A549 (cell line): ENCODE measurements around the gene LAMC3. TPM values are rescaled to one million over a fixed set of nuclear protein-coding genes. Genes with fewer than 3 reads are reported as not detected.

Experiments
- ATAC-seq, 2 experiments: fragments of 200-7000 bp in 1 of 2; fragments of >200 bp in 1 of 2; cut with Nextera tagmentation in 1 of 2; cut with Tn5 transposase in 1 of 2; 3 replicates each; pipeline versions ENCODE4 v1.8.0 to v1.9.1; 2018 to 2020; ENCODE audit warnings: mild to moderate bottlenecking in 1 of 2, moderate library complexity in 1 of 2
- CTCF ChIA-PET: fragments of 300-600 bp; sonication (Branson Sonifier 250); formaldehyde crosslinking; extraction: SDS; loops from one replicate; lab custom pipeline; 2021; ENCODE audit warnings: antibody characterized with exemption, inconsistent platforms; lab: Yijun Ruan, JAX
- POLR2A ChIA-PET: fragments of 350-600 bp; formaldehyde crosslinking; extraction: SDS; loops from one replicate; lab custom pipeline; 2021; ENCODE audit warnings: antibody characterized with exemption, inconsistent platforms; lab: Yijun Ruan, JAX
- DNase-seq, 2 experiments: peaks; one replicate each; pipeline versions ENCODE4 v3.0.0 to v3.0.0-alpha.2; 2011 to 2016; ENCODE audit warnings: low read depth in 1 of 2, low spot score in 1 of 2
- FAIRE-seq: peaks from 2 replicates; lab custom pipeline; 2011; peaks lifted over from hg19 to GRCh38; lab: Jason Lieb, UNC
- H3K27ac ChIP-seq, 2 experiments: fragments of >200 bp; sonication (Bioruptor Twin); formaldehyde crosslinking; 3 replicates each; pipeline ENCODE4 v1.5.1; 2016 to 2017
- H3K4me1 ChIP-seq: fragments of >200 bp; sonication (Bioruptor Twin); formaldehyde crosslinking; 3 replicates; pipeline ENCODE4 v1.6.1; 2016
- H3K4me2 ChIP-seq: fragments of >200 bp; sonication (Bioruptor Twin); formaldehyde crosslinking; 3 replicates; pipeline ENCODE4 v1.6.1; 2016
- H3K4me3 ChIP-seq: fragments of >200 bp; sonication (Bioruptor Twin); formaldehyde crosslinking; 3 replicates; pipeline ENCODE4 v1.5.1; 2016
- H3K9me3 ChIP-seq: fragments of >200 bp; sonication (Bioruptor Twin); formaldehyde crosslinking; 3 replicates; pipeline ENCODE4 v1.6.1; 2016
- BHLHE40 ChIP-seq: IDR thresholded peaks from 2 replicates; pipeline ENCODE4 v1.6.1; 2012; ENCODE audit warnings: low read depth, low read length, inconsistent platforms
- EHF ChIP-seq: fragments of 250-450 bp; sonication (Bioruptor Pico); IDR thresholded peaks from 2 replicates; pipeline ENCODE4 v1.5.0; 2020; ENCODE audit warnings: mild to moderate bottlenecking
- ELK1 ChIP-seq: fragments of 150-350 bp; IDR thresholded peaks from 2 replicates; pipeline ENCODE4 v1.6.1; 2014; ENCODE audit warnings: low read depth, mild to moderate bottlenecking, low read length
- GATA3 ChIP-seq: IDR thresholded peaks from 2 replicates; pipeline ENCODE4 v1.6.1; 2012; ENCODE audit warnings: borderline replicate concordance
- HDAC2 ChIP-seq: fragments of 200-600 bp; sonication (generic); IDR thresholded peaks from 2 replicates; pipeline ENCODE4 v1.6.1; 2016
- HEYL ChIP-seq: fragments of 250-450 bp; sonication (Bioruptor Pico); IDR thresholded peaks from 2 replicates; pipeline ENCODE4 v1.8.0; 2021; ENCODE audit warnings: mild to moderate bottlenecking, moderate library complexity
- HOXA7 ChIP-seq: fragments of 250-450 bp; sonication (Bioruptor Pico); IDR thresholded peaks from 2 replicates; pipeline ENCODE4 v1.5.0; 2020; ENCODE audit warnings: mild to moderate bottlenecking, moderate library complexity
- HOXB13 ChIP-seq: fragments of 250-450 bp; sonication (Bioruptor Pico); IDR thresholded peaks from 2 replicates; pipeline ENCODE4 v1.5.0; 2020; ENCODE audit warnings: low read depth, mild to moderate bottlenecking, moderate library complexity
- HOXB5 ChIP-seq: fragments of 250-450 bp; sonication (Bioruptor Pico); IDR thresholded peaks from 2 replicates; pipeline ENCODE4 v1.5.0; 2020; ENCODE audit warnings: mild to moderate bottlenecking, moderate library complexity
- NPAS2 ChIP-seq: fragments of 250-450 bp; sonication (Bioruptor Pico); IDR thresholded peaks from 2 replicates; pipeline ENCODE4 v1.8.0; 2022; ENCODE audit warnings: mild to moderate bottlenecking, moderate library complexity, borderline replicate concordance
- POLR2A ChIP-seq: IDR thresholded peaks from 2 replicates; pipeline ENCODE4 v1.6.1; 2012; ENCODE audit warnings: mild to moderate bottlenecking, low read length
- RARB ChIP-seq: fragments of 250-450 bp; sonication (Bioruptor Pico); IDR thresholded peaks from 2 replicates; pipeline ENCODE4 v1.8.0; 2021; ENCODE audit warnings: mild to moderate bottlenecking, moderate library complexity
- TFCP2L1 ChIP-seq: fragments of 250-450 bp; sonication (Bioruptor Pico); IDR thresholded peaks from 2 replicates; pipeline ENCODE4 v1.5.0; 2021; ENCODE audit warnings: mild to moderate bottlenecking
- ZC3H11A ChIP-seq: fragments of 450-650 bp; IDR thresholded peaks from 2 replicates; pipeline ENCODE4 v1.6.1; 2014; ENCODE audit warnings: antibody characterized with exemption, mild to moderate bottlenecking
- ZNF302 ChIP-seq: fragments of 250-450 bp; sonication (Bioruptor Pico); IDR thresholded peaks from 2 replicates; pipeline ENCODE4 v1.9.0; 2021; ENCODE audit warnings: inconsistent platforms, mild to moderate bottlenecking, moderate library complexity
- WGBS: methylation state at CpG from one replicate; pipeline ENCODE4 v1.1.6; 2017; ENCODE audit errors: missing lambda C conversion rate; 5-methylcytosine and 5-hydroxymethylcytosine counted together
- polyA plus RNA-seq, 4 experiments: library from polyadenylated mRNA; depleted of rRNA in 3 of 4; stranded (reverse); fragments of >200 nt; fragmentation: RNase III in 1 of 4; extraction: RNeasy Plus Mini Kit Qiagen cat#74134 plus additional on column Dnase treatment in 1 of 4; gene quantifications; 2 replicates in 3 of 4; 3 replicates in 1 of 4; pipeline ENCODE4 v1.2.3, GENCODE V29; 2011 to 2017
- TF ChIP-seq, protein P1 (sequence below): IDR thresholded peaks from 2 replicates; pipeline ENCODE4 v1.6.1; 2012; ENCODE audit warnings: low read depth, borderline replicate concordance
- TF ChIP-seq, protein P2 (sequence below): fragments of 250-450 bp; sonication (Bioruptor Pico); IDR thresholded peaks from 2 replicates; pipeline ENCODE4 v1.5.0; 2020; ENCODE audit warnings: low read depth, mild to moderate bottlenecking, moderate library complexity

The LAMC3 gene
- polyA plus RNA-seq, 2 of the 4 experiments (the other 2 are of a cell fraction): 1.0 to 1.5 TPM

- ATAC-seq: 0 out of 6 replicates have a peak, but pooled peaks of 1 of the 2 experiments have one; percentile 22
- no peak overlapping the region for H3K4me3 ChIP-seq
- no peak overlapping the region for H3K27ac ChIP-seq
- ChIA-PET POLR2A (no interaction called here), CTCF (interaction anchor here (0.6 to 1.0 kb wide), 5 partner anchors 16 to 1178 kb away, joined by 3 to 5 read pairs (median 4); no protein-coding TSS in a partner anchor)
- H3K4me2 ChIP-seq: no peak overlapping the region
- TF ChIP-seq TFCP2L1 (CRISPR knock-in tag) (no peak), RARB (CRISPR knock-in tag) (no peak), ZC3H11A (no peak), EHF (CRISPR knock-in tag) (no peak), ZNF302 (CRISPR knock-in tag) (no peak), POLR2A (no peak), ELK1 (no peak), BHLHE40 (no peak), HOXB5 (CRISPR knock-in tag) (no peak)
- TF ChIP-seq, protein P1, sequence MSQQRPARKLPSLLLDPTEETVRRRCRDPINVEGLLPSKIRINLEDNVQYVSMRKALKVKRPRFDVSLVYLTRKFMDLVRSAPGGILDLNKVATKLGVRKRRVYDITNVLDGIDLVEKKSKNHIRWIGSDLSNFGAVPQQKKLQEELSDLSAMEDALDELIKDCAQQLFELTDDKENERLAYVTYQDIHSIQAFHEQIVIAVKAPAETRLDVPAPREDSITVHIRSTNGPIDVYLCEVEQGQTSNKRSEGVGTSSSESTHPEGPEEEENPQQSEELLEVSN: no peak
- TF ChIP-seq, protein P2, sequence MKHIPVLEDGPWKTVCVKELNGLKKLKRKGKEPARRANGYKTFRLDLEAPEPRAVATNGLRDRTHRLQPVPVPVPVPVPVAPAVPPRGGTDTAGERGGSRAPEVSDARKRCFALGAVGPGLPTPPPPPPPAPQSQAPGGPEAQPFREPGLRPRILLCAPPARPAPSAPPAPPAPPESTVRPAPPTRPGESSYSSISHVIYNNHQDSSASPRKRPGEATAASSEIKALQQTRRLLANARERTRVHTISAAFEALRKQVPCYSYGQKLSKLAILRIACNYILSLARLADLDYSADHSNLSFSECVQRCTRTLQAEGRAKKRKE (CRISPR knock-in tag): no peak
- no peak for FAIRE-seq
- no peak for DNase-seq
- peaks cover 7% of the 10 kb centered on the region; the same call in 2 of the 3 replicates for H3K4me1 ChIP-seq
- H3K9me3 ChIP-seq: no peaks in the 10 kb centered on the region
- WGBS: 74% methylated on average over 8 of the region's 8 CpGs
These were observed 75.8 kb downstream of the LAMC3 start for GRCh38 chr9:131084661-131085369.

DNA sequence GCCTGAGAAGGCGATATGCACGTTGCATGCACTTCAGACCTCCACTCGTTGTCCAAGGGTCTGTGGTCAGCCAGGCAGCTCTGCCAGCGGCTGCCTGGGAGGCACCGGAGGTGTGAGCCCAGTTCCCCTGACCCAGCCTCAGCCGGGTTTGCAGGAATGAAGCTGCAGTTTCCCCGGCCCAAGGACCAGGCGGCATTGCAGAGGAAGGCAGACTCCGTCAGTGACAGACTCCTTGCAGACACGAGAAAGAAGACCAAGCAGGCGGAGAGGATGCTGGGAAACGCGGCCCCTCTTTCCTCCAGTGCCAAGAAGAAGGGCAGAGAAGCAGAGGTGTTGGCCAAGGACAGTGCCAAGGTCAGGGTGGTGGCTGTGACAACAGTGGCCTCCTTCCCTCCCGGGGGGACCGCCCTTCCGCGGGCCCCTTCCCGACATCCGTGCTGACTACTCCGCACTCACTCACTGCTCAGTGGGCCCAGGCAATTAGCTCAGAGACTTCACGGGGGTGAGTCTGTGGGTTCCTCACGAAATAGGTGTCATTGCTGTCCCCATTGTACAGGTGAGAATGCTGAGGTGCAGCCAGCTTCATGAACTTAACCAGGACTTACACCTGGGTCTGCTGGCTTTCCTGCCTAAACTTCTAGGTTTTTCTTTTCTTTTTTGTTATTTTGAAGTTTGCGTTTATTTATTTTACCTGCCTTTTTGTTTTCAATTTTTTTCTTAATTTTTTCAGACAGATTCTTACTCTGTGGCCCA is 76.6 kb downstream of the LAMC3 start:
- H3K4me3 ChIP-seq: no peak overlapping the region
- no peaks in the 10 kb centered on the region for H3K9me3 ChIP-seq
- no peak overlapping the region for H3K27ac ChIP-seq
- CTCF ChIA-PET: interaction anchor here (0.6 to 1.1 kb wide), 6 partner anchors 16 to 1177 kb away, joined by 3 to 5 read pairs (median 4); no protein-coding TSS in a partner anchor
- no peak for TF ChIP-seq HOXA7 (CRISPR knock-in tag)
- no peak for TF ChIP-seq ELK1
- no peak for TF ChIP-seq HOXB13
- TF ChIP-seq GATA3: no peak
- no peak for TF ChIP-seq EHF (CRISPR knock-in tag)
- TF ChIP-seq HEYL (CRISPR knock-in tag): no peak
- no peak for TF ChIP-seq NPAS2
- no peak for TF ChIP-seq HDAC2
- TF ChIP-seq, protein P2 (CRISPR knock-in tag): no peak
- WGBS: 70% methylated on average over 21 of the region's 23 CpGs
- FAIRE-seq: no peak
- no peak for ATAC-seq
- no peak overlapping the region for H3K4me2 ChIP-seq
- POLR2A ChIA-PET: no interaction called here
- peaks cover 7% of the 10 kb centered on the region; the same call in 2 of the 3 replicates for H3K4me1 ChIP-seq
- DNase-seq: no peak
